Caco-2 (cell line): ENCODE measurements around the gene LIME1. TPM values are rescaled to one million over a fixed set of nuclear protein-coding genes. Genes with fewer than 3 reads are reported as not detected.

ENCODE experiments used
- BruUV-seq: library from RNA; stranded (reverse); fragments of 400-500 nt; replicated peaks from 2 replicates; lab custom pipeline; 2021; lab: Mats Ljungman, UMichigan
- CTCF ChIA-PET: fragments of 300-600 bp; sonication (Branson Sonifier 250); formaldehyde crosslinking; loops from one replicate; lab custom pipeline; 2022; ENCODE audit warnings: antibody characterized with exemption; lab: Charles Lee
- POLR2A ChIA-PET: fragments of 300-600 bp; sonication (Branson Sonifier 250); formaldehyde crosslinking; loops from one replicate; lab custom pipeline; 2022; ENCODE audit warnings: antibody characterized with exemption; lab: Charles Lee
- DNase-seq, 2 experiments: peaks; one replicate each; pipeline versions ENCODE4 v3.0.0 to v3.0.0-alpha.2; 2020 to 2022
- H3K27me3 ChIP-seq: replicated peaks from 2 replicates; pipeline ENCODE4 v1.6.0; 2011; ENCODE audit warnings: low read length; ENCODE audit not compliant: control insufficient read depth, insufficient read depth
- H3K36me3 ChIP-seq: 2 replicates; pipeline ENCODE4 v1.5.1; 2011; ENCODE audit warnings: low read length; ENCODE audit not compliant: control insufficient read depth, insufficient read depth
- H3K4me1 ChIP-seq: fragments of 250-450 bp; sonication (Bioruptor Pico); 2 replicates; pipeline ENCODE4 v1.5.1; 2020; ENCODE audit warnings: mild to moderate bottlenecking
- H3K4me3 ChIP-seq: 2 replicates; pipeline ENCODE4 v1.5.1; 2011; ENCODE audit warnings: low read depth, mild to moderate bottlenecking, control low read depth, low read length
- H3K9me3 ChIP-seq: fragments of 250-450 bp; sonication (Bioruptor Pico); 2 replicates; pipeline ENCODE4 v1.5.1; 2020; ENCODE audit warnings: mild to moderate bottlenecking, moderate library complexity
- H3K27ac Mint-ChIP-seq: one replicate; pipeline ENCODE4 v1.8.0; 2022; ENCODE audit warnings: mixed read lengths; ENCODE audit not compliant: unreplicated experiment
- H3K27me3 Mint-ChIP-seq: one replicate; pipeline ENCODE4 v1.8.0; 2022; ENCODE audit warnings: mixed read lengths; ENCODE audit not compliant: insufficient read depth, unreplicated experiment
- H3K36me3 Mint-ChIP-seq: one replicate; pipeline ENCODE4 v1.8.0; 2022; ENCODE audit warnings: mild to moderate bottlenecking, mixed read lengths; ENCODE audit not compliant: insufficient read depth, unreplicated experiment
- H3K4me1 Mint-ChIP-seq: one replicate; pipeline ENCODE4 v1.8.0; 2022; ENCODE audit warnings: low read depth, mixed read lengths; ENCODE audit not compliant: unreplicated experiment
- H3K4me3 Mint-ChIP-seq: one replicate; pipeline ENCODE4 v1.8.0; 2022; ENCODE audit warnings: mild to moderate bottlenecking, moderate library complexity, mixed read lengths; ENCODE audit not compliant: unreplicated experiment
- H3K9me3 Mint-ChIP-seq: one replicate; pipeline ENCODE4 v1.8.0; 2022; ENCODE audit warnings: mixed read lengths; ENCODE audit not compliant: unreplicated experiment
- CTCF ChIP-seq, 2 experiments: fragments of 200-600 bp in 1 of 2; IDR thresholded peaks; 1 replicate in 1 of 2; 2 replicates in 1 of 2; pipeline versions ENCODE4 v1.5.1 to v1.8.0; 2011 to 2022; ENCODE audit warnings: antibody characterized with exemption in 1 of 2, control low read depth in 1 of 2, inconsistent platforms in 1 of 2, low read depth in 1 of 2, low read length in 1 of 2, mild to moderate bottlenecking in 1 of 2, moderate library complexity in 1 of 2; ENCODE audit not compliant: insufficient read depth in 1 of 2, severe bottlenecking in 1 of 2, unreplicated experiment in 1 of 2
- intact Hi-C: fragments of 100-400 bp; cut with micrococcal nuclease; formaldehyde crosslinking; loops from one replicate; pipeline ENCODE4 v1.10.0; 2022; ENCODE audit not compliant: unreplicated experiment
- total RNA-seq: library from RNA; stranded (reverse); gene quantifications from 2 replicates; pipeline ENCODE4 v1.2.3, GENCODE V29; 2022

LIME1 gene
- total RNA-seq, 1 experiment from 2014 or later, result 18.8 TPM

DNA sequence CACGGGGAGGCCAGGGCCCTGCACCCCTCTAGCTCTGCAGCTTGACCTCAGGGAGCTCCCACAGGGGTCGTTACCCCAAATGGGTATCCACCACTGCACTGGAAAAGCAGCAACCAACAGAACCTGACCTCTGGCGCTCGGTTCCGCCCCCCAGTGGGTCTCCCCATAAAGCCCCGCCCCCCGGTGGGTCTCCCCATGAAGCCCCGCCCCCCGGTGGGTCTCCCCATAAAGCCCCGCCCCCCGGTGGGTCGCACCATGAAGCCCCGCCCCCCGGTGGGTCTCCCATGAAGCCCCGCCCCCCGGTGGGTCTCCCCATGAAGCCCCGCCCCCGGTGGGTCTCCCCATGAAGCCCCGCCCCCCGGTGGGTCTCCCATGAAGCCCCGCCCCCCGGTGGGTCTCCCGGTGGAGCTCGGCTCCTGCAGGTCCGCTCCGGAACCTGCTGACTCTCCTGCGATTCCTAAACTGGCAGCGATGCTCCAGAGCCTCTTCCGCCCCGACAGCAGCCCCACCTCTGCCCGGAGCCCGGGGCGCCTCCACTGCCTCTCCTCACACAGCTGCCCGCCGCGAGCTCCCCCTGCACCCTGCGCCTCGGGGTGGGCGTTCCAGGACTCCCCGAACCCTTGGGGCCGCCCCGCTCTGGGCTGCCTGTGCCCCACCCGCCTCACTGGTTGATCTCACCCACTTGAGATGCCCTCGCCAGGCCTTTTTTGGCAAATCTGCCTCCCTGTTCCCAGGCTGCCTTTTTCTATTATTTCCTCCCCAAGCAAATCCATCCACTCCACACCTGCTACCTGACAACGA, 15.2 kb downstream of the LIME1 start:
- TF ChIP-seq CTCF (IDR thresholded peaks at IDR 0.05; ENCODE audit: insufficient read depth in 1 of 2, low read depth in 1 of 2, low read length in 1 of 2, severe bottlenecking in 1 of 2, unreplicated experiment in 1 of 2), result no peak
- CTCF ChIA-PET, result interaction anchor here (0.6 to 0.7 kb wide), 4 partner anchors 36 to 306 kb away, joined by 3 to 8 read pairs (median 5); no protein-coding TSS in a partner anchor
- no peaks in the 10 kb centered on the region; the same call in 1 of the 2 replicates for H3K4me1 ChIP-seq
- no peaks in the 10 kb centered on the region for H3K9me3 ChIP-seq
- peak in 1 of 2 experiments; percentile 52 for DNase-seq
- no TSS peak for BruUV-seq
- H3K27me3 ChIP-seq, result no peaks in the 10 kb centered on the region
- no peaks in the 10 kb centered on the region for H3K27me3 Mint-ChIP-seq
- no peaks in the 10 kb centered on the region for H3K9me3 Mint-ChIP-seq
- intact Hi-C loops, result no loop called here
- H3K36me3 ChIP-seq, result no peaks in the 10 kb centered on the region
- POLR2A ChIA-PET, result interaction anchor here (1.0 kb wide), 1 partner anchor 11 kb away, joined by 4 read pairs; no protein-coding TSS in a partner anchor
- no peaks in the 10 kb centered on the region for H3K4me1 Mint-ChIP-seq
- H3K4me3 Mint-ChIP-seq, result no peak overlapping the region
- peaks cover 5% of the 10 kb centered on the region for H3K36me3 Mint-ChIP-seq
- H3K4me3 ChIP-seq, result no peak overlapping the region
- H3K27ac Mint-ChIP-seq, result no peak overlapping the region

GRCh38 chr20:63752411-63753101, 16.1 kb downstream of the LIME1 start:
- BruUV-seq, result no TSS peak
- no peaks in the 10 kb centered on the region for H3K36me3 Mint-ChIP-seq

More at GRCh38 chr20:63752411-63753101, 16.1 kb downstream of the LIME1 start:
- intact Hi-C loops, result no loop called here
- ChIA-PET CTCF (interaction anchor here (0.6 kb wide), 1 partner anchor 110 kb away, joined by 5 read pairs; no protein-coding TSS in a partner anchor), POLR2A (interaction anchor here (1.0 kb wide), 1 partner anchor 11 kb away, joined by 4 read pairs; no protein-coding TSS in a partner anchor)
- Mint-ChIP-seq H3K9me3 (no peaks in the 10 kb centered on the region), H3K27me3 (no peaks in the 10 kb centered on the region), H3K4me1 (no peaks in the 10 kb centered on the region), H3K27ac (no peak overlapping the region), H3K4me3 (no peak overlapping the region)
- no peak overlapping the region for H3K4me3 ChIP-seq
- no peaks in the 10 kb centered on the region; the same call in 1 of the 2 replicates for H3K4me1 ChIP-seq
- no peak for TF ChIP-seq CTCF (IDR thresholded peaks at IDR 0.05; ENCODE audit: insufficient read depth in 1 of 2, low read depth in 1 of 2, low read length in 1 of 2, severe bottlenecking in 1 of 2, unreplicated experiment in 1 of 2)
- peak in 1 of 2 experiments; percentile 46 for DNase-seq
- H3K36me3 ChIP-seq, result no peaks in the 10 kb centered on the region
- no peaks in the 10 kb centered on the region for H3K27me3 ChIP-seq
- no peaks in the 10 kb centered on the region for H3K9me3 ChIP-seq
